HepG2 (cell line): ENCODE measurements around the gene CD99L2. TPM values are rescaled to one million over a fixed set of nuclear protein-coding genes. Genes with fewer than 3 reads are reported as not detected.

Experiments used
- ATAC-seq: fragments of 200-7000 bp; cut with Tn5 transposase; 3 replicates; pipeline ENCODE4 v1.9.1; 2020; ENCODE audit warnings: mild to moderate bottlenecking, moderate library complexity
- BruUV-seq: library from RNA; stranded (reverse); fragments of 400-500 nt; replicated peaks from 2 replicates; lab custom pipeline; 2021; lab: Mats Ljungman, UMichigan
- CTCF ChIA-PET: fragments of 300-600 bp; formaldehyde crosslinking; extraction: SDS; loops from one replicate; lab custom pipeline; 2021; ENCODE audit warnings: low total read pairs, inconsistent platforms, low intra/inter-chr PET ratio; lab: Yijun Ruan, JAX
- POLR2A ChIA-PET: fragments of 350-600 bp; sonication (Branson Sonifier 250); formaldehyde crosslinking; loops from one replicate; lab custom pipeline; 2020; ENCODE audit warnings: antibody characterized with exemption, inconsistent platforms; lab: Yijun Ruan, JAX
- DNase-seq: peaks from one replicate; pipeline ENCODE4 v3.0.0-alpha.2; 2015; ENCODE audit warnings: low spot score
- FAIRE-seq: peaks from 3 replicates; lab custom pipeline; 2011; peaks lifted over from hg19 to GRCh38; lab: Jason Lieb, UNC
- H2AFZ ChIP-seq: one replicate; pipeline ENCODE4 v1.6.1; 2011; ENCODE audit warnings: low read length, inconsistent platforms
- H3K27ac ChIP-seq: fragments of 300-600 bp; 3 replicates; pipeline ENCODE4 v1.8.0; 2011; ENCODE audit warnings: mixed run types, mild to moderate bottlenecking, mixed read lengths, low read length, inconsistent platforms; ENCODE audit not compliant: insufficient read depth; ENCODE audit errors: extremely low read length
- H3K27me3 ChIP-seq, 2 experiments: fragments of 200-600 bp in 1 of 2; 2 replicates in 1 of 2; 3 replicates in 1 of 2; pipeline versions ENCODE4 v1.6.0 to v1.8.0; 2011; ENCODE audit warnings: low read length in 2 of 2, mild to moderate bottlenecking in 2 of 2, moderate library complexity in 2 of 2, inconsistent platforms in 1 of 2; ENCODE audit not compliant: insufficient read depth in 2 of 2, control insufficient read depth in 1 of 2
- H3K36me3 ChIP-seq, 2 experiments: fragments of 200-600 bp in 1 of 2; replicated peaks in 1 of 2; 2 replicates in 1 of 2; 3 replicates in 1 of 2; pipeline versions ENCODE4 v1.5.1 to v1.8.0; 2011; ENCODE audit warnings: low read length in 2 of 2, inconsistent platforms in 1 of 2; ENCODE audit not compliant: insufficient read depth in 2 of 2, control insufficient read depth in 1 of 2
- H3K4me1 ChIP-seq: 2 replicates; pipeline ENCODE4 v1.5.1; 2012; ENCODE audit warnings: low read length, inconsistent platforms; ENCODE audit not compliant: insufficient read depth
- H3K4me2 ChIP-seq: 2 replicates; pipeline ENCODE4 v1.6.0; 2011; ENCODE audit warnings: low read depth, low read length, inconsistent platforms
- H3K4me3 ChIP-seq, 3 experiments: fragments of 200-600 bp in 1 of 3; sonication (generic), shearing (Covaris generic) in 1 of 3; replicated peaks in 1 of 3; 2 replicates each; pipeline ENCODE4 v1.5.1; 2011 to 2016; ENCODE audit warnings: low read length in 3 of 3, inconsistent platforms in 2 of 3, low read depth in 2 of 3, mild to moderate bottlenecking in 2 of 3, control low read depth in 1 of 3, mixed read lengths in 1 of 3; ENCODE audit not compliant: insufficient read depth in 1 of 3
- H3K79me2 ChIP-seq: one replicate; pipeline ENCODE4 v1.6.1; 2011; ENCODE audit warnings: low read length, inconsistent platforms; ENCODE audit not compliant: insufficient read depth
- H3K9ac ChIP-seq: 2 replicates; pipeline ENCODE4 v1.6.0; 2011; ENCODE audit warnings: mild to moderate bottlenecking, low read depth, low read length, inconsistent platforms; ENCODE audit not compliant: insufficient read depth
- H3K9me3 ChIP-seq: 2 replicates; pipeline ENCODE4 v1.5.1; 2012; ENCODE audit warnings: mild to moderate bottlenecking, low read length
- H4K20me1 ChIP-seq: 2 replicates; pipeline ENCODE4 v1.6.0; 2011; ENCODE audit warnings: inconsistent platforms, mild to moderate bottlenecking, low read length, moderate library complexity; ENCODE audit not compliant: insufficient read depth
- KLF9 ChIP-seq: IDR thresholded peaks from 2 replicates; pipeline ENCODE4 v1.6.1; 2016; ENCODE audit warnings: low read depth
- POGZ ChIP-seq: sonication (generic); formaldehyde crosslinking; IDR thresholded peaks from 2 replicates; pipeline ENCODE4 v1.4.0; 2020; ENCODE audit warnings: mild to moderate bottlenecking, missing genetic modification reagents
- ZFP36 ChIP-seq: fragments of 150-350 bp; IDR thresholded peaks from 2 replicates; pipeline ENCODE4 v1.6.1; 2018; ENCODE audit warnings: borderline replicate concordance, low read length, low read depth; ENCODE audit not compliant: partially characterized antibody
- ZNF883 ChIP-seq: sonication (generic); formaldehyde crosslinking; IDR thresholded peaks from 2 replicates; pipeline ENCODE4 v1.5.1; 2020; ENCODE audit warnings: mild to moderate bottlenecking, missing genetic modification reagents; ENCODE audit errors: not compliant biosample characterization
- WGBS: methylation state at CpG from one replicate; pipeline ENCODE4 v1.1.6; 2017; ENCODE audit warnings: low lambda C conversion rate; 5-methylcytosine and 5-hydroxymethylcytosine counted together
- in situ Hi-C: cut with HindIII; loops from 2 replicates; pipeline ENCODE4 v1.10.0; 2017; ENCODE audit warnings: low pct_unique_long_range_greater_than_20kb; ENCODE audit not compliant: extremely low pct_ligation_motif_present
- intact Hi-C: fragments of 100-400 bp; cut with micrococcal nuclease; formaldehyde crosslinking; loops from one replicate; pipeline ENCODE4 v1.10.0; 2022; ENCODE audit not compliant: unreplicated experiment
- polyA plus RNA-seq, 8 experiments: library from polyadenylated mRNA; depleted of rRNA in 3 of 8; stranded (reverse) in 7 of 8; unstranded in 1 of 8; fragments of >200 nt; fragmentation: Illumina TruSeq in 4 of 8; extraction: Trizol in 4 of 8; gene quantifications; 2 replicates each; pipeline versions ENCODE4 v1.2.1 to v1.2.3, GENCODE V29; 2011 to 2016; ENCODE audit warnings: low read depth in 4 of 8, missing spikeins in 1 of 8, mixed read lengths in 1 of 8; ENCODE audit not compliant: insufficient read depth in 1 of 8
- total RNA-seq, 5 experiments: library from RNA; depleted of rRNA; stranded (reverse); fragments of >200 nt; fragmentation: Illumina TruSeq; extraction: Trizol; gene quantifications; 2 replicates each; pipeline ENCODE4 v1.2.3, GENCODE V29; 2016; ENCODE audit warnings: low read depth in 1 of 5
- TF ChIP-seq, protein P1 (sequence below): sonication (generic); formaldehyde crosslinking; IDR thresholded peaks from 2 replicates; pipeline ENCODE4 v1.4.0; 2020; ENCODE audit warnings: missing genetic modification reagents
- TF ChIP-seq, protein P2 (sequence below): IDR thresholded peaks from 2 replicates; pipeline ENCODE4 v1.6.1; 2012; ENCODE audit warnings: low read depth, low read length, improper control_type of control experiment

CD99L2 gene
- total and polyA plus RNA-seq, 2 of the 13 experiments (the other 11 are each of a cell fraction or from before 2014, with no cell fraction given): 6.9 to 7.6 TPM

DNA sequence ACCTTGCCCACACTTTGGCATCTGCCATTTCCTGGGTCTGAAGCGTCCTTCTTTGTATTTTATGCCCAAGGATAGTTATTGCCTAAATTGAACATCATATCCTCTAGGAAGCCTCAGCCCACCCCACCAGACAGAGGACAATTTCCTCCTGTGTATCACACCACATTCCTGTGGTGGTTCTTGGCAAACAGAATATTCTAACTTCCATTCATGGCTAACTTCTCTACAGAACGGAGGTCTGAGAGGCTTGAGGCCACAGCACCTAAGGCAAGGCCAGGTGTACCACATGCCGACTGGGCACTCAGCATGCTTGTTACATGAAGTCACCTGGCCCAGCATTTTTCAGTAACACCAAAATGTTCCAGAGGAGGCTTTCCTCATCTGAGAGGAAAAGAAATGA, 42.4 kb downstream of the CD99L2 start:
- ATAC-seq: no peak
- no peaks in the 10 kb centered on the region for H4K20me1 ChIP-seq
- in situ Hi-C loops: no loop called here
- FAIRE-seq: no peak
- H3K4me2 ChIP-seq: no peak overlapping the region
- H2AFZ ChIP-seq: no peak overlapping the region
- no peaks in the 10 kb centered on the region for H3K79me2 ChIP-seq
- no peak overlapping the region for H3K4me3 ChIP-seq
- BruUV-seq: no TSS peak
- CTCF ChIA-PET: no interaction called here
- H3K9me3 ChIP-seq: 0 out of 2 replicates have a peak, but pooled peaks cover 5% of the 10 kb centered on the region
- no peak overlapping the region for H3K27ac ChIP-seq
- H3K9ac ChIP-seq: no peak overlapping the region
- POLR2A ChIA-PET: no interaction called here
- no peaks in the 10 kb centered on the region for H3K4me1 ChIP-seq
- H3K36me3 ChIP-seq: no peaks in the 10 kb centered on the region
- intact Hi-C loops: no loop called here
- DNase-seq: no peak
- no peaks in the 10 kb centered on the region for H3K27me3 ChIP-seq
- no peak for TF ChIP-seq ZNF883 (CRISPR knock-in tag)
- no peak for TF ChIP-seq POGZ (CRISPR knock-in tag)
- no peak for TF ChIP-seq KLF9 (CRISPR knock-in tag)
- TF ChIP-seq, protein P1, sequence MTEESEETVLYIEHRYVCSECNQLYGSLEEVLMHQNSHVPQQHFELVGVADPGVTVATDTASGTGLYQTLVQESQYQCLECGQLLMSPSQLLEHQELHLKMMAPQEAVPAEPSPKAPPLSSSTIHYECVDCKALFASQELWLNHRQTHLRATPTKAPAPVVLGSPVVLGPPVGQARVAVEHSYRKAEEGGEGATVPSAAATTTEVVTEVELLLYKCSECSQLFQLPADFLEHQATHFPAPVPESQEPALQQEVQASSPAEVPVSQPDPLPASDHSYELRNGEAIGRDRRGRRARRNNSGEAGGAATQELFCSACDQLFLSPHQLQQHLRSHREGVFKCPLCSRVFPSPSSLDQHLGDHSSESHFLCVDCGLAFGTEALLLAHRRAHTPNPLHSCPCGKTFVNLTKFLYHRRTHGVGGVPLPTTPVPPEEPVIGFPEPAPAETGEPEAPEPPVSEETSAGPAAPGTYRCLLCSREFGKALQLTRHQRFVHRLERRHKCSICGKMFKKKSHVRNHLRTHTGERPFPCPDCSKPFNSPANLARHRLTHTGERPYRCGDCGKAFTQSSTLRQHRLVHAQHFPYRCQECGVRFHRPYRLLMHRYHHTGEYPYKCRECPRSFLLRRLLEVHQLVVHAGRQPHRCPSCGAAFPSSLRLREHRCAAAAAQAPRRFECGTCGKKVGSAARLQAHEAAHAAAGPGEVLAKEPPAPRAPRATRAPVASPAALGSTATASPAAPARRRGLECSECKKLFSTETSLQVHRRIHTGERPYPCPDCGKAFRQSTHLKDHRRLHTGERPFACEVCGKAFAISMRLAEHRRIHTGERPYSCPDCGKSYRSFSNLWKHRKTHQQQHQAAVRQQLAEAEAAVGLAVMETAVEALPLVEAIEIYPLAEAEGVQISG: no peak
- WGBS: 57% methylated on average over 3 of the region's 3 CpGs

DNA sequence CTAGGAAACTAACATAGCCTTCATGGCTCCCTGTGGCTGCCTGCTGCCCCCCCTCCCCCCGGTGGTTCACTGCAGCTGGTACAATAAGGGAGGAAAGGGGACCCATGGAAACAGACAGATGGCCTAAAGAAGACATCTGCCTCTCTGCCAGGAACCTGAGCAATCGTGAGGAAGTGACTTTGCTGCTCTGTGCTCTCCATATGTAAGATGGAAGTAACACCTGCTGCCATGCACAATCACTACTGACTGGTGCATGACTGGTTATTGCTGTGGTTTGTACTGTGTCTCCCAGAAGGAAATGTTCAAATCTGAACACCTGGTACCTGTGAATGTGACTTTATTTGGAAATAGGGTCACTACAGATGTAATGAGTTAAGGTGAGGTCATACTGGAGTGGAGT, 43.6 kb downstream of the CD99L2 start:
- ChIA-PET CTCF (no interaction called here), POLR2A (no interaction called here)
- Histone ChIP-seq H3K36me3 (no peaks in the 10 kb centered on the region), H3K9me3 (0 out of 2 replicates have a peak, but pooled peaks cover 5% of the 10 kb centered on the region), H3K27ac (no peak overlapping the region), H3K27me3 (no peaks in the 10 kb centered on the region), H3K4me3 (no peak overlapping the region), H3K4me2 (no peak overlapping the region), H3K9ac (no peak overlapping the region), H2AFZ (no peak overlapping the region)
- FAIRE-seq: no peak
- no peak for DNase-seq
- in situ Hi-C loops: no loop called here
- TF ChIP-seq, protein P2, sequence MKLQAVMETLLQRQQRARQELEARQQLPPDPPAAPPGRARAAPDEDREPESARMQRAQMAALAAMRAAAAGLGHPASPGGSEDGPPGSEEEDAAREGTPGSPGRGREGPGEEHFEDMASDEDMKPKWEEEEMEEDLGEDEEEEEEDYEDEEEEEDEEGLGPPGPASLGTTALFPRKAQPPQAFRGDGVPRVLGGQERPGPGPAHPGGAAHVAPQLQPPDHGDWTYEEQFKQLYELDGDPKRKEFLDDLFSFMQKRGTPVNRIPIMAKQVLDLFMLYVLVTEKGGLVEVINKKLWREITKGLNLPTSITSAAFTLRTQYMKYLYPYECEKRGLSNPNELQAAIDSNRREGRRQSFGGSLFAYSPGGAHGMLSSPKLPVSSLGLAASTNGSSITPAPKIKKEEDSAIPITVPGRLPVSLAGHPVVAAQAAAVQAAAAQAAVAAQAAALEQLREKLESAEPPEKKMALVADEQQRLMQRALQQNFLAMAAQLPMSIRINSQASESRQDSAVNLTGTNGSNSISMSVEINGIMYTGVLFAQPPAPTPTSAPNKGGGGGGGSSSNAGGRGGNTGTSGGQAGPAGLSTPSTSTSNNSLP: no peak
- no peak for TF ChIP-seq ZFP36
- TF ChIP-seq, all 625 proteins: peak for 0
- ATAC-seq: no peak
- intact Hi-C loops: no loop called here
- H4K20me1 ChIP-seq: no peaks in the 10 kb centered on the region
- BruUV-seq: no TSS peak
- no CpG with 5 or more reads among the region's 2 CpGs for WGBS
- no peaks in the 10 kb centered on the region for H3K4me1 ChIP-seq
- no peaks in the 10 kb centered on the region for H3K79me2 ChIP-seq
